K562 (cell line): ENCODE data around the gene PRR5. TPM values are rescaled to one million over a fixed set of nuclear protein-coding genes. Genes with fewer than 3 reads are reported as not detected.

Experiments used
- ADNP ChIP-seq: fragments of 200-800 bp; sonication (Bioruptor generic); IDR thresholded peaks from 2 replicates; pipeline ENCODE4 v1.6.1; 2016; ENCODE audit warnings: missing genetic modification characterization, missing compliant biosample characterization
- BCOR ChIP-seq: fragments of 450-650 bp; IDR thresholded peaks from 2 replicates; pipeline ENCODE4 v1.6.1; 2016
- BRD4 ChIP-seq: fragments of 200-600 bp; sonication (generic); IDR thresholded peaks from 2 replicates; pipeline ENCODE4 v1.6.1; 2017; ENCODE audit warnings: inconsistent platforms
- BRF1 ChIP-seq: IDR thresholded peaks from 3 replicates; pipeline ENCODE4 v1.6.1; 2011; ENCODE audit warnings: borderline replicate concordance, mild to moderate bottlenecking; ENCODE audit not compliant: insufficient read length; ENCODE audit errors: extremely low read depth
- CHD2 ChIP-seq: IDR thresholded peaks from 2 replicates; pipeline ENCODE4 v1.6.1; 2011; ENCODE audit warnings: low read depth, low read length
- CREM ChIP-seq: IDR thresholded peaks from 2 replicates; pipeline ENCODE4 v1.6.1; 2014; ENCODE audit warnings: antibody characterized with exemption, low read depth
- ELK3 ChIP-seq: fragments of 450-650 bp; formaldehyde crosslinking; IDR thresholded peaks from 2 replicates; pipeline ENCODE4 v1.4.0; 2020; ENCODE audit warnings: mild to moderate bottlenecking
- KDM1A ChIP-seq, 2 experiments: fragments of 450-650 bp; IDR thresholded peaks; 2 replicates each; pipeline ENCODE4 v1.6.1; 2016; ENCODE audit warnings: mild to moderate bottlenecking in 2 of 2
- MEF2D ChIP-seq: conservative IDR thresholded peaks from 2 replicates; pipeline ENCODE4 v1.6.1; 2016; ENCODE audit warnings: low read depth, missing genetic modification characterization, missing compliant biosample characterization
- NFIC ChIP-seq: fragments of 450-650 bp; IDR thresholded peaks from 2 replicates; pipeline ENCODE4 v1.6.1; 2017; ENCODE audit warnings: mild to moderate bottlenecking, inconsistent platforms
- PATZ1 ChIP-seq: fragments of 250-450 bp; sonication (Bioruptor Pico); IDR thresholded peaks from 2 replicates; pipeline ENCODE4 v1.5.0; 2020; ENCODE audit warnings: mild to moderate bottlenecking, borderline replicate concordance
- SMC3 ChIP-seq: conservative IDR thresholded peaks from 2 replicates; pipeline ENCODE4 v1.6.1; 2011; ENCODE audit warnings: low read depth, low read length, improper control_type of control experiment; ENCODE audit not compliant: insufficient read depth
- VEZF1 ChIP-seq: fragments of 200-800 bp; sonication (Bioruptor generic); IDR thresholded peaks from 2 replicates; pipeline ENCODE4 v1.6.1; 2017; ENCODE audit warnings: missing genetic modification characterization, missing compliant biosample characterization
- XRCC5 ChIP-seq: fragments of 200-400 bp; formaldehyde crosslinking; IDR thresholded peaks from 2 replicates; pipeline ENCODE4 v1.6.1; 2017; ENCODE audit warnings: low read depth, mild to moderate bottlenecking, low read length
- polyA plus RNA-seq, 8 experiments: library from polyadenylated mRNA; depleted of rRNA in 4 of 8; stranded (reverse) in 5 of 8; unstranded in 3 of 8; fragments of >200 nt; fragmentation: Nextera tagmentation in 2 of 8; fragmentation: Illumina TruSeq in 1 of 8; extraction: Ambion mirVana in 2 of 8; extraction: Trizol in 1 of 8; gene quantifications; 2 replicates each; pipeline versions ENCODE4 v1.2.1 to v1.2.3, GENCODE V29; 2011 to 2014; ENCODE audit warnings: inconsistent platforms in 1 of 8, missing spikeins in 1 of 8
- total RNA-seq, 7 experiments: library from RNA; depleted of rRNA in 6 of 7; stranded (reverse); fragments of >200 nt in 6 of 7; fragmentation: Illumina TruSeq in 2 of 7; extraction: Trizol in 2 of 7; gene quantifications; 2 replicates each; pipeline versions ENCODE4 v1.2.1 to v1.2.3, GENCODE V29; 2011 to 2021; ENCODE audit warnings: low replicate concordance in 1 of 7

The PRR5 gene
- total and polyA plus RNA-seq, 9 of the 15 experiments (the other 6 are each of a cell fraction or from before 2014, with no cell fraction given) = 0.13 to 21.0 (median 7.5) TPM

- TF ChIP-seq ELK3 (CRISPR knock-in tag) (no peak), BCOR (peak; percentile 99), BRD4 (no peak), BRF1 (no peak), MEF2D (no peak), KDM1A (IDR thresholded peaks at IDR 0.05) (peak; percentile 87 to 91), PATZ1 (no peak), CREM (peak; percentile 13; the same call in 1 of the 2 replicates), CHD2 (no peak), XRCC5 (0 out of 2 replicates have a peak, but pooled peaks have one; percentile 56), VEZF1 (CRISPR knock-in tag) (no peak), SMC3 (peak; percentile 47; the same call in 1 of the 2 replicates), NFIC (0 out of 2 replicates have a peak, but pooled peaks have one; percentile 21), ADNP (tag) (peak; percentile 93)
These were observed 4.4 kb upstream of the PRR5 start (continued) for GRCh38 chr22:44697423-44698141.
